Astrocyte of the spinal cord (primary cell): Measurements from ENCODE around the gene ZFYVE21.

Experiments used
- DNase-seq: peaks from one replicate; pipeline ENCODE4 v3.0.0; 2011; ENCODE audit warnings: low read depth, low spot score
- H3K4me3 ChIP-seq: 2 replicates; pipeline ENCODE4 v1.5.1; 2011; ENCODE audit warnings: low read depth, mild to moderate bottlenecking, low read length, moderate library complexity
- in situ Hi-C: cut with HindIII; loops from 2 replicates; pipeline ENCODE4 v1.10.0; 2017; ENCODE audit warnings: low sequenced_read_pairs
- TF ChIP-seq, protein P1 (sequence below): IDR thresholded peaks from 2 replicates; pipeline ENCODE4 v1.5.1; 2012; ENCODE audit warnings: low read depth, mild to moderate bottlenecking, low read length, inconsistent platforms

Gene ZFYVE21

GRCh38 chr14:103705504-103706284 lies 9.9 kb upstream of the ZFYVE21 start:
- DNase-seq, result no peak
- H3K4me3 ChIP-seq, result no peak overlapping the region
- TF ChIP-seq, protein P1, sequence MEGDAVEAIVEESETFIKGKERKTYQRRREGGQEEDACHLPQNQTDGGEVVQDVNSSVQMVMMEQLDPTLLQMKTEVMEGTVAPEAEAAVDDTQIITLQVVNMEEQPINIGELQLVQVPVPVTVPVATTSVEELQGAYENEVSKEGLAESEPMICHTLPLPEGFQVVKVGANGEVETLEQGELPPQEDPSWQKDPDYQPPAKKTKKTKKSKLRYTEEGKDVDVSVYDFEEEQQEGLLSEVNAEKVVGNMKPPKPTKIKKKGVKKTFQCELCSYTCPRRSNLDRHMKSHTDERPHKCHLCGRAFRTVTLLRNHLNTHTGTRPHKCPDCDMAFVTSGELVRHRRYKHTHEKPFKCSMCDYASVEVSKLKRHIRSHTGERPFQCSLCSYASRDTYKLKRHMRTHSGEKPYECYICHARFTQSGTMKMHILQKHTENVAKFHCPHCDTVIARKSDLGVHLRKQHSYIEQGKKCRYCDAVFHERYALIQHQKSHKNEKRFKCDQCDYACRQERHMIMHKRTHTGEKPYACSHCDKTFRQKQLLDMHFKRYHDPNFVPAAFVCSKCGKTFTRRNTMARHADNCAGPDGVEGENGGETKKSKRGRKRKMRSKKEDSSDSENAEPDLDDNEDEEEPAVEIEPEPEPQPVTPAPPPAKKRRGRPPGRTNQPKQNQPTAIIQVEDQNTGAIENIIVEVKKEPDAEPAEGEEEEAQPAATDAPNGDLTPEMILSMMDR, result no peak
- in situ Hi-C loops, result no loop called here

DNA sequence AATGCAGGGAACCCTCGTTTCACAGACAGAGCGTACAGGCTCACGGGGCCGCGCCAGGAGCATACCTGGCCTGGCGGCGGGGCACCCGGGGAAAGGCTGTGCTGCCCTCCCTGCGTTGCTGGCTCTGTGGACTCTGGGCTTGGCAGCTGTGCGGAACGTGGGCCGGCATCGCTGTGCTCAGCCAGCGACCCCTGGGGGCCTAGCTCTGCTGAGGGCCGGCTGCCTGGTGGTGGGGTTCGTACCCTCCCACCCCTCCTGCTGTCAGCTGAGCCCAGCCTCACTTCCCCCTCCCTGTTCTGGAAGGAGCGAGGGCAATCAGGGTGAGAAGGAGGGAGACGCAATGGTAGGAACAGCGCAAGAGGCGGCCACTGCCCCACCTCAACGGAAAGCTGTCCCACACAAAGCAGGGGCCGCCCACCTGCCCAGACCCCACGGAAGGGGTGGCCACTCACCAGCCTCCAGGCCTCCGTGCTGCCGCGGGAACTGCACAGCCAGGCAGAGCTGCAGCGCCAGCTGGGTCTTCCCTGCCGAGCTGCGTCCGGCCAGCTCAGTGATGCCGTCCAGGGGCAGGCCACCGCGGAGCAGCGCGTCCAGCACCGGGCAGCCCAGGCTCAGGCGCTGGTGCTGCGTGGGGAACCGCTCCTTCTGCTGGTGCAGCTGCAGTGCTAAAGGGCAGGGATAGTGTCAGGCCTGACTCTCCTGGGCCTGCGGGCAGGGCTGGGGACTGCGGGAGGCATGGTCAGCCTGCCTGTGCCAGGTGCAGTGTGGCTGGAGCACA lies 8.9 kb upstream of the ZFYVE21 start:
- TF ChIP-seq, protein P1, result no peak
- in situ Hi-C loops, result no loop called here
- no peak for DNase-seq
- H3K4me3 ChIP-seq, result no peak overlapping the region

DNA sequence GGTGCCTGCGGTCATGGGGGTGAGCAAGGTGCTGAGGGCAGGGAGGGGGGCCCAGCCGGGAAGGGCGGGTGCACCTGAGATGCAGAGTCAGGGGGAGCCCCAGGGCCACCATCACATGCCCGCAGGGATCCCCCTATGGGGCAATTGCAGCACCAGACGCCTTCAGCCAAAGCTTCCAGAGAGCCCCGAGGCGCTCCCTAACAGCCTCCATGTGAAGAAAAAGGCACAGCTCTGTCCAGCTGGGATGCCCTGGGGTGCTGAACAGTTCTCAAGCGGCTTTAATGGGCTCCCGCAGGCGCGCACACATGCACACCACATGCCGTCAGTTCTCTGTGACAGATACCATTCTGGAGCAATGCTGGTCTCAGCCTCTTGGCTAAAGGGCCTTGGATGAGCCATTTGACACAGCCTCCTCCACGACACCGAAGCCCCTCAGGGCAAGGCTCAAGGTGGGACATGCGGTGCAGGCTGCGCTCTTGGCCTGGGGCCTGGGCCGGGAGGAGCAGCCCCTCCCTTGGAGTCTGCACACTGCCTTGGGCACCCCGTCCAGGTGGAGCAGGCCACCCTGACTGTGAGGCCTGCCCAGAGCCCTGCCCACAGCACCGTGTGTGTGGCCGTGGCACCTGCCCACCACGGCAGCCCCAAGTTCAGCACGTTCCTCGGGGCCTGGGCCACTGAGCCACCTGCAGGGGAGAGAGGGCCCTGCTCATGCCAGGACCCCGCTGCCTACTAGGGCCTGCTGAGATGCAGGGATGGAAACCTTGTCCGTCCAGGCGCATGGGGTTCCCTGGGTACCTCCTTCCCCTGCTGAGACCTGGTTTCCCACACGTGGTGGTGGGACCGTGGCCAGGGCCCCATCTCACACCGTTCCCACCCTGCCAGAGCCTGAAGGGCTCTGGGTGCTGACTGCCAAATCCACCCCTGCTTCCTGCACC lies 8.0 kb upstream of the ZFYVE21 start:
- no peak overlapping the region for H3K4me3 ChIP-seq
- TF ChIP-seq, protein P1, result no peak
- DNase-seq, result no peak
- in situ Hi-C loops, result no loop called here

DNA sequence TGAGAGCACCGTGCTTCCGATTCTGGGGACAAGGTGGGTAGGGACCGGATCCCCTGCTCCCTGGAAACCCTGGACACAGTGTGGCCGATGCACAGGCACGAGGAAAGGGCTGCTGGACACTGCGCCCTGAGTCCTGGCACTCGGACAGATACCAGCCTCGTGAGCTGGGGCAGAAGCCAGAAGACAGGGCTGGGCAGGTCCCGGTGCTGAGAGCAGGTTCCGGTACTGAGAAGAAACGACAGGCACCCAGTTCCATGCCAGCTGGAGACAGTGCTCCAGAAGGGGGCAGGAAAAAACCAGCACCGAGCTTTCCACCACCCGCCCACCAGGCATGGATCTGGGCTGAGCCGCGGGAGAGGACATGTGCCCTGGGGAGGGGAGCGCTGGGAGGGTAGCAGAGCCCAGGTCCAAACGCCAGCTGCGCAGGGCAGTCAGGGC lies 6.8 kb upstream of the ZFYVE21 start:
- TF ChIP-seq, protein P1, result no peak
- H3K4me3 ChIP-seq, result no peak overlapping the region
- no peak for DNase-seq
- in situ Hi-C loops, result no loop called here

DNA sequence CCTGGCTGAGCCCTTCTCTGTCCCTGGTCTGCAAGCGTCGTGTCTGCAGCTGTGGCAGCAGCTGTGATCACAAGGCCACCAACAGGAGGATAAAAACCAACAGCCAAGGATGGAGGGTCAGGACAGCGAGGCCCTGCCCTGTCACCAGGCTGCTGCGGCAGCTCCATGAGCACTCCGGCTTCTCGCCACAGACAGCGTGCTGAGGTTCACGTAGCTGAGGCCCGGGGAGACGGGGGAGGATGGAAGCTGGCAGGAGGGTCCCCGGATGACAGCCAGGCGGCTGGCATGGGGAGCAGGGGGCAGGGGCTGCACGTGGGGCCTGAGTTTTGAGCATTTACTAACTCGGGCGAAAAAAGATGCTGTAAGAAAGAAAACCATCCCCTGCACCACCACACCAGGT lies 5.8 kb upstream of the ZFYVE21 start:
- in situ Hi-C loops, result no loop called here
- TF ChIP-seq, protein P1, result no peak
- DNase-seq, result no peak

GRCh38 chr14:103710771-103711377 lies 4.7 kb upstream of the ZFYVE21 start:
- DNase-seq, result no peak
- in situ Hi-C loops, result no loop called here
- TF ChIP-seq, protein P1, result no peak
- H3K4me3 ChIP-seq, result no peak overlapping the region

More for the DNA sequence above, 5.8 kb upstream of the ZFYVE21 start:
- no peak overlapping the region for H3K4me3 ChIP-seq
